Endothelial cell of umbilical vein (primary cell): Measurements from ENCODE around the gene SFXN4. TPM values are rescaled to one million over a fixed set of nuclear protein-coding genes. Genes with fewer than 3 reads are reported as not detected.
"Not testable (repeated sequence)": the region's sequence is repeated elsewhere in the genome, so short reads cannot be mapped to it uniquely, and the experiment has no call there.

ENCODE experiments used
- BruUV-seq: library from RNA; stranded (reverse); fragments of 400-500 nt; replicated peaks from 2 replicates; lab custom pipeline; 2021; lab: Mats Ljungman, UMichigan
- CTCF ChIA-PET: fragments of 300-600, 350-600 bp; sonication (Branson Sonifier 250); formaldehyde crosslinking; loops from one replicate; lab custom pipeline; 2021; ENCODE audit warnings: antibody characterized with exemption, inconsistent platforms; lab: Charles Lee
- POLR2A ChIA-PET: fragments of 300-600, 350-600 bp; sonication (Branson Sonifier 250); formaldehyde crosslinking; loops from one replicate; lab custom pipeline; 2021; ENCODE audit warnings: antibody characterized with exemption, inconsistent platforms; lab: Charles Lee
- DNase-seq: peaks from one replicate; pipeline ENCODE4 v3.0.0-alpha.2; 2011; ENCODE audit warnings: low read depth, low spot score
- FAIRE-seq: peaks from 2 replicates; lab custom pipeline; 2011; peaks lifted over from hg19 to GRCh38; lab: Jason Lieb, UNC
- H2AFZ ChIP-seq: 2 replicates; pipeline ENCODE4 v1.6.0; 2012; ENCODE audit warnings: low read depth, low read length, control low read depth, inconsistent platforms
- H3K27ac ChIP-seq: 2 replicates; pipeline ENCODE4 v1.5.1; 2011; ENCODE audit warnings: low read depth, mild to moderate bottlenecking, control low read depth, low read length, moderate library complexity; ENCODE audit not compliant: insufficient read depth
- H3K27me3 ChIP-seq, 2 experiments: 2 replicates each; pipeline versions ENCODE4 v1.6.0 to v1.6.1; 2011; ENCODE audit warnings: low read length in 2 of 2, mixed read lengths in 1 of 2; ENCODE audit not compliant: control insufficient read depth in 2 of 2, insufficient read depth in 2 of 2
- H3K36me3 ChIP-seq, 2 experiments: 2 replicates in 1 of 2; 3 replicates in 1 of 2; pipeline ENCODE4 v1.5.1; 2011; ENCODE audit warnings: low read length in 2 of 2, mild to moderate bottlenecking in 1 of 2, moderate library complexity in 1 of 2; ENCODE audit not compliant: control insufficient read depth in 2 of 2, insufficient read depth in 2 of 2; ENCODE audit errors: extremely low read depth in 1 of 2
- H3K4me1 ChIP-seq: 3 replicates; pipeline ENCODE4 v1.5.1; 2011; ENCODE audit warnings: mild to moderate bottlenecking, low read length; ENCODE audit not compliant: control insufficient read depth, insufficient read depth; ENCODE audit errors: extremely low read depth
- H3K4me2 ChIP-seq: 2 replicates; pipeline ENCODE4 v1.6.1; 2011; ENCODE audit warnings: low read length, control low read depth, mixed read lengths; ENCODE audit not compliant: insufficient read depth
- H3K4me3 ChIP-seq, 3 experiments: fragments of 200-600 bp in 1 of 3; sonication (generic), shearing (Covaris generic) in 1 of 3; replicated peaks in 1 of 3; 2 replicates each; pipeline ENCODE4 v1.5.1; 2011 to 2016; ENCODE audit warnings: control low read depth in 3 of 3, low read length in 3 of 3, mild to moderate bottlenecking in 2 of 3, inconsistent platforms in 1 of 3, low read depth in 1 of 3, moderate library complexity in 1 of 3; ENCODE audit not compliant: insufficient read depth in 1 of 3
- H3K79me2 ChIP-seq: 2 replicates; pipeline ENCODE4 v1.6.0; 2012; ENCODE audit warnings: low read length, inconsistent platforms; ENCODE audit not compliant: control insufficient read depth, insufficient read depth
- H3K9ac ChIP-seq: replicated peaks from 2 replicates; pipeline ENCODE3; 2011; ENCODE audit warnings: low read length, control low read depth; ENCODE audit not compliant: insufficient read depth; ENCODE audit errors: extremely low read depth
- H3K9me1 ChIP-seq: replicated peaks from 3 replicates; pipeline ENCODE4 v1.6.0; 2011; ENCODE audit warnings: mild to moderate bottlenecking, low read length; ENCODE audit not compliant: control insufficient read depth, insufficient read depth; ENCODE audit errors: extremely low read depth
- H3K9me3 ChIP-seq: replicated peaks from 2 replicates; pipeline ENCODE4 v1.5.1; 2012; ENCODE audit warnings: low read length, inconsistent platforms; ENCODE audit not compliant: control insufficient read depth, insufficient read depth
- H4K20me1 ChIP-seq: replicated peaks from 2 replicates; pipeline ENCODE3; 2011; ENCODE audit warnings: mild to moderate bottlenecking, low read length; ENCODE audit not compliant: control insufficient read depth, insufficient read depth; ENCODE audit errors: extremely low read depth
- FOS ChIP-seq: IDR thresholded peaks from 2 replicates; pipeline ENCODE4 v1.6.1; 2011; ENCODE audit warnings: mild to moderate bottlenecking, low read length, moderate library complexity, borderline replicate concordance; ENCODE audit not compliant: insufficient read depth
- dilution Hi-C: fragments of 300-500 bp; cut with MboI; formaldehyde crosslinking; loops from one replicate; pipeline ENCODE4 v1.15.0; 2019; ENCODE audit warnings: low sequenced_read_pairs; ENCODE audit not compliant: extremely low pct_ligation_motif_present
- intact Hi-C: fragments of 100-400 bp; cut with micrococcal nuclease; formaldehyde crosslinking; loops from one replicate; pipeline ENCODE4 v1.10.0; 2022
- polyA plus RNA-seq, 4 experiments: library from polyadenylated mRNA; depleted of rRNA in 3 of 4; stranded (reverse) in 3 of 4; unstranded in 1 of 4; fragments of >200 nt; gene quantifications; 2 replicates each; pipeline versions ENCODE4 v1.2.1 to v1.2.3, GENCODE V29; 2011 to 2012; ENCODE audit warnings: missing spikeins in 1 of 4
- total RNA-seq: library from RNA; stranded (reverse); gene quantifications from 2 replicates; pipeline ENCODE4 v1.2.3, GENCODE V29; 2021

Gene SFXN4
- total and polyA plus RNA-seq, 2 donors (not counting 3 experiments of a cell fraction or from before 2014, with no cell fraction given) = 11.1 to 14.5 TPM

GRCh38 chr10:119138346-119139306 lies 26.9 kb downstream of the SFXN4 start:
- Histone ChIP-seq H4K20me1 (no peaks in the 10 kb centered on the region), H3K4me2 (no peak overlapping the region), H3K9me3 (no peaks in the 10 kb centered on the region), H3K4me3 (no peak overlapping the region), H2AFZ (no peak overlapping the region), H3K27ac (no peak overlapping the region), H3K27me3 (no peaks in the 10 kb centered on the region), H3K36me3 (peaks cover 2 to 4% of the 10 kb centered on the region in 2 experiments), H3K9me1 (no peaks in the 10 kb centered on the region), H3K79me2 (no peaks in the 10 kb centered on the region), H3K4me1 (peaks cover 3% of the 10 kb centered on the region), H3K9ac (no peak overlapping the region)
- DNase-seq (no peak), FAIRE-seq (no peak)
- ChIA-PET CTCF (interaction anchor here (0.7 to 1.8 kb wide), 2 partner anchors 13 to 61 kb away, joined by 5 to 8 read pairs; no protein-coding TSS in a partner anchor), POLR2A (no interaction called here)
- no TSS peak for BruUV-seq
- dilution Hi-C loops (no loop called here), intact Hi-C loops (loop anchor here (1.0 to 5.0 kb wide), 4 partner anchors 60 to 464 kb away; no protein-coding TSS in a partner anchor)
- TF ChIP-seq FOS = no peak

GRCh38 chr10:119137878-119138277 lies 27.6 kb downstream of the SFXN4 start:
- H3K4me3 ChIP-seq, H3K4me2 ChIP-seq, FAIRE-seq, H3K9me1 ChIP-seq, POLR2A ChIA-PET, H3K27ac ChIP-seq, H3K9ac ChIP-seq, DNase-seq, H2AFZ ChIP-seq, H4K20me1 ChIP-seq, H3K4me1 ChIP-seq, H3K27me3 ChIP-seq, dilution Hi-C loops, BruUV-seq, H3K9me3 ChIP-seq, H3K79me2 ChIP-seq, H3K36me3 ChIP-seq: not testable (repeated sequence)
- CTCF ChIA-PET = interaction anchor here (0.7 kb wide), 1 partner anchor 14 kb away, joined by 5 read pairs; no protein-coding TSS in a partner anchor
- intact Hi-C loops = loop anchor here (5.0 kb wide), 2 partner anchors 309 to 354 kb away; no protein-coding TSS in a partner anchor
